HepG2 (cell line): ENCODE measurements around the gene ASB9. TPM values are rescaled to one million over a fixed set of nuclear protein-coding genes. Genes with fewer than 3 reads are reported as not detected.

Source experiments
- GTF2F1 ChIP-seq: fragments of 150-350 bp; IDR thresholded peaks from 2 replicates; pipeline ENCODE4 v1.6.1; 2014; ENCODE audit warnings: low read length
- HDAC6 ChIP-seq: fragments of 200-600 bp; sonication (generic); IDR thresholded peaks from 2 replicates; pipeline ENCODE4 v1.7.0; 2017; ENCODE audit warnings: mild to moderate bottlenecking, antibody characterized with exemption, low read length, low read depth
- HNF1A ChIP-seq, 2 experiments: sonication (generic) in 1 of 2; formaldehyde crosslinking in 1 of 2; IDR thresholded peaks; 2 replicates each; pipeline versions ENCODE4 v1.4.0 to v1.6.1; 2016 to 2020; ENCODE audit warnings: borderline replicate concordance in 1 of 2, low read depth in 1 of 2, mild to moderate bottlenecking in 1 of 2, missing genetic modification reagents in 1 of 2
- HNF4A ChIP-seq: sonication (generic); formaldehyde crosslinking; IDR thresholded peaks from 2 replicates; pipeline ENCODE4 v1.4.0; 2020; ENCODE audit warnings: missing genetic modification reagents
- HOMEZ ChIP-seq: IDR thresholded peaks from 2 replicates; pipeline ENCODE4 v1.6.1; 2016; ENCODE audit warnings: low read depth
- MAZ ChIP-seq, 2 experiments: sonication (generic) in 1 of 2; formaldehyde crosslinking in 1 of 2; IDR thresholded peaks; 2 replicates each; pipeline versions ENCODE4 v1.5.0 to v1.6.1; 2012 to 2020; ENCODE audit warnings: low read depth in 2 of 2, mild to moderate bottlenecking in 2 of 2, borderline replicate concordance in 1 of 2, improper control_type of control experiment in 1 of 2, low read length in 1 of 2, missing genetic modification reagents in 1 of 2, moderate library complexity in 1 of 2
- NCOR1 ChIP-seq: fragments of 200-600 bp; sonication (generic); IDR thresholded peaks from 2 replicates; pipeline ENCODE4 v1.7.0; 2017; ENCODE audit warnings: antibody characterized with exemption, low read length, borderline replicate concordance
- PPARG ChIP-seq: conservative IDR thresholded peaks from 2 replicates; pipeline ENCODE4 v1.6.1; 2016; ENCODE audit warnings: missing biosample characterization, missing genetic modification reagents
- RAD21 ChIP-seq: fragments of 450-650 bp; formaldehyde crosslinking; IDR thresholded peaks from 2 replicates; pipeline ENCODE4 v1.5.0; 2020; ENCODE audit warnings: mild to moderate bottlenecking
- SCMH1 ChIP-seq: sonication (generic); formaldehyde crosslinking; IDR thresholded peaks from 2 replicates; pipeline ENCODE4 v1.9.0; 2021; ENCODE audit warnings: missing genetic modification reagents, mild to moderate bottlenecking, borderline replicate concordance
- SETDB1 ChIP-seq: sonication (generic); formaldehyde crosslinking; IDR thresholded peaks from 2 replicates; pipeline ENCODE4 v1.5.1; 2020; ENCODE audit warnings: missing genetic modification reagents, mild to moderate bottlenecking, borderline replicate concordance
- SMAD1 ChIP-seq: sonication (generic); formaldehyde crosslinking; IDR thresholded peaks from 2 replicates; pipeline ENCODE4 v1.4.0; 2020; ENCODE audit warnings: missing genetic modification reagents, low read depth, mild to moderate bottlenecking, borderline replicate concordance
- SMAD3 ChIP-seq: sonication (generic); formaldehyde crosslinking; IDR thresholded peaks from 2 replicates; pipeline ENCODE4 v1.4.0; 2020; ENCODE audit warnings: missing genetic modification reagents
- SMC3 ChIP-seq: IDR thresholded peaks from 2 replicates; pipeline ENCODE4 v1.6.1; 2011; ENCODE audit warnings: low read length, improper control_type of control experiment
- THAP7 ChIP-seq: sonication (generic); formaldehyde crosslinking; IDR thresholded peaks from 2 replicates; pipeline ENCODE4 v1.8.1; 2023; ENCODE audit warnings: mild to moderate bottlenecking, missing genetic modification reagents
- ZC3H4 ChIP-seq: sonication (generic); formaldehyde crosslinking; IDR thresholded peaks from 2 replicates; pipeline ENCODE4 v1.4.0; 2020; ENCODE audit warnings: missing genetic modification reagents, borderline replicate concordance
- ZNF550 ChIP-seq: sonication (generic); formaldehyde crosslinking; IDR thresholded peaks from 2 replicates; pipeline ENCODE4 v1.4.0; 2020; ENCODE audit warnings: mild to moderate bottlenecking, missing genetic modification reagents, borderline replicate concordance
- ZNF563 ChIP-seq: sonication (generic); formaldehyde crosslinking; IDR thresholded peaks from 2 replicates; pipeline ENCODE4 v1.8.0; 2022; ENCODE audit warnings: mild to moderate bottlenecking, moderate library complexity, missing genetic modification reagents
- ZNF790 ChIP-seq: sonication (generic); formaldehyde crosslinking; IDR thresholded peaks from 2 replicates; pipeline ENCODE4 v1.8.0; 2022; ENCODE audit warnings: missing genetic modification reagents, mild to moderate bottlenecking, borderline replicate concordance
- polyA plus RNA-seq, 8 experiments: library from polyadenylated mRNA; depleted of rRNA in 3 of 8; stranded (reverse) in 7 of 8; unstranded in 1 of 8; fragments of >200 nt; fragmentation: Illumina TruSeq in 4 of 8; extraction: Trizol in 4 of 8; gene quantifications; 2 replicates each; pipeline versions ENCODE4 v1.2.1 to v1.2.3, GENCODE V29; 2011 to 2016; ENCODE audit warnings: low read depth in 4 of 8, missing spikeins in 1 of 8, mixed read lengths in 1 of 8; ENCODE audit not compliant: insufficient read depth in 1 of 8
- total RNA-seq, 5 experiments: library from RNA; depleted of rRNA; stranded (reverse); fragments of >200 nt; fragmentation: Illumina TruSeq; extraction: Trizol; gene quantifications; 2 replicates each; pipeline ENCODE4 v1.2.3, GENCODE V29; 2016; ENCODE audit warnings: low read depth in 1 of 5
- TF ChIP-seq, protein P1 (sequence below): sonication (generic); formaldehyde crosslinking; IDR thresholded peaks from 2 replicates; pipeline ENCODE4 v1.4.0; 2020; ENCODE audit warnings: missing genetic modification reagents

Gene ASB9
- total and polyA plus RNA-seq, 2 of the 13 experiments (the other 11 are each of a cell fraction or from before 2014, with no cell fraction given) = 4.2 to 13.8 TPM

GRCh38 chrX:15269618-15270521, at the start of gene ASB9 (continued):
- TF ChIP-seq, protein P1, sequence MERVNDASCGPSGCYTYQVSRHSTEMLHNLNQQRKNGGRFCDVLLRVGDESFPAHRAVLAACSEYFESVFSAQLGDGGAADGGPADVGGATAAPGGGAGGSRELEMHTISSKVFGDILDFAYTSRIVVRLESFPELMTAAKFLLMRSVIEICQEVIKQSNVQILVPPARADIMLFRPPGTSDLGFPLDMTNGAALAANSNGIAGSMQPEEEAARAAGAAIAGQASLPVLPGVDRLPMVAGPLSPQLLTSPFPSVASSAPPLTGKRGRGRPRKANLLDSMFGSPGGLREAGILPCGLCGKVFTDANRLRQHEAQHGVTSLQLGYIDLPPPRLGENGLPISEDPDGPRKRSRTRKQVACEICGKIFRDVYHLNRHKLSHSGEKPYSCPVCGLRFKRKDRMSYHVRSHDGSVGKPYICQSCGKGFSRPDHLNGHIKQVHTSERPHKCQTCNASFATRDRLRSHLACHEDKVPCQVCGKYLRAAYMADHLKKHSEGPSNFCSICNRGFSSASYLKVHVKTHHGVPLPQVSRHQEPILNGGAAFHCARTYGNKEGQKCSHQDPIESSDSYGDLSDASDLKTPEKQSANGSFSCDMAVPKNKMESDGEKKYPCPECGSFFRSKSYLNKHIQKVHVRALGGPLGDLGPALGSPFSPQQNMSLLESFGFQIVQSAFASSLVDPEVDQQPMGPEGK (CRISPR knock-in tag) = no peak
- no peak for TF ChIP-seq ZNF550
- TF ChIP-seq SETDB1 (CRISPR knock-in tag) = no peak
- no peak for TF ChIP-seq GTF2F1
- TF ChIP-seq SMC3 = no peak
- TF ChIP-seq HOMEZ (CRISPR knock-in tag) = no peak
- TF ChIP-seq SMAD1 (CRISPR knock-in tag) = no peak
- no peak for TF ChIP-seq NCOR1
- no peak for TF ChIP-seq PPARG (CRISPR knock-in tag)
- TF ChIP-seq MAZ (IDR thresholded peaks at IDR 0.05; ENCODE audit: borderline replicate concordance, low read depth, low read length) = no peak
- no peak for TF ChIP-seq MAZ (CRISPR knock-in tag; IDR thresholded peaks at IDR 0.05; ENCODE audit: low read depth)
- no peak for TF ChIP-seq ZNF790 (CRISPR knock-in tag)
- no peak for TF ChIP-seq ZNF563 (CRISPR knock-in tag)
- no peak for TF ChIP-seq HDAC6
- TF ChIP-seq SMAD3 (CRISPR knock-in tag) = no peak
- TF ChIP-seq ZC3H4 (CRISPR knock-in tag) = no peak
- no peak for TF ChIP-seq THAP7 (CRISPR knock-in tag)
- no peak for TF ChIP-seq RAD21 (CRISPR knock-in tag)
- no peak for TF ChIP-seq SCMH1
- TF ChIP-seq HNF1A (IDR thresholded peaks at IDR 0.05; ENCODE audit: low read depth) = no peak; the same call in 1 of the 2 replicates
- TF ChIP-seq HNF1A (CRISPR knock-in tag; IDR thresholded peaks at IDR 0.05; ENCODE audit: borderline replicate concordance) = peak; percentile 69; the same call in 1 of the 2 replicates
- peak; percentile 75 for TF ChIP-seq HNF4A (CRISPR knock-in tag)
